H1 (cell line): ENCODE results near the gene LIPJ. TPM values are rescaled to one million over a fixed set of nuclear protein-coding genes. Genes with fewer than 3 reads are reported as not detected.

Source experiments
- ATF3 ChIP-seq: IDR thresholded peaks from 2 replicates; pipeline ENCODE4 v1.6.1; 2011; ENCODE audit warnings: low read depth, mild to moderate bottlenecking, low read length; ENCODE audit not compliant: insufficient read depth
- BACH1 ChIP-seq: IDR thresholded peaks from 2 replicates; pipeline ENCODE4 v1.6.1; 2012; ENCODE audit warnings: low read length, improper control_type of control experiment
- BCL11A ChIP-seq, 2 experiments: IDR thresholded peaks; one replicate each; pipeline ENCODE4 v1.6.1; 2011; ENCODE audit warnings: low read depth in 2 of 2, low read length in 2 of 2, mild to moderate bottlenecking in 2 of 2
- CHD7 ChIP-seq: fragments of 300-600 bp; sonication (generic); IDR thresholded peaks from 2 replicates; pipeline ENCODE4 v1.7.1; 2012; ENCODE audit warnings: low read length, moderate library complexity, mild to moderate bottlenecking, inconsistent platforms; ENCODE audit not compliant: insufficient replicate concordance
- CTCF ChIP-seq, 3 experiments: IDR thresholded peaks; 1 replicate in 2 of 3; 2 replicates in 1 of 3; pipeline versions ENCODE4 v1.5.1 to v1.6.1; 2011; ENCODE audit warnings: low read length in 3 of 3, mild to moderate bottlenecking in 3 of 3, inconsistent platforms in 2 of 3, low read depth in 1 of 3, moderate library complexity in 1 of 3; ENCODE audit not compliant: insufficient read depth in 1 of 3; ENCODE audit errors: control extremely low read depth in 1 of 3
- KDM4A ChIP-seq: IDR thresholded peaks from one replicate; pipeline ENCODE4 v1.7.1; 2012; ENCODE audit warnings: low read depth, mild to moderate bottlenecking, moderate library complexity, low read length, inconsistent platforms; ENCODE audit not compliant: severe bottlenecking
- KDM5A ChIP-seq: fragments of 200-600 bp; IDR thresholded peaks from 2 replicates; pipeline ENCODE4 v1.7.1; 2012; ENCODE audit warnings: mild to moderate bottlenecking, low read length, inconsistent platforms, mixed read lengths
- MAFK ChIP-seq: IDR thresholded peaks from 2 replicates; pipeline ENCODE4 v1.6.1; 2012; ENCODE audit warnings: low read depth, mild to moderate bottlenecking, improper control_type of control experiment, low read length
- polyA plus RNA-seq, 7 experiments: library from polyadenylated mRNA; depleted of rRNA in 3 of 7; stranded (reverse) in 5 of 7; unstranded in 2 of 7; fragments of >200 nt in 5 of 7; fragments of 200-250 nt in 2 of 7; gene quantifications; 1 replicate in 5 of 7; 2 replicates in 1 of 7; 4 replicates in 1 of 7; pipeline versions ENCODE4 v1.2.1 to v1.2.3, GENCODE V29; 2011 to 2013; ENCODE audit warnings: missing spikeins in 2 of 7, mixed read lengths in 2 of 7
- total RNA-seq: library from RNA; stranded (reverse); fragmentation: NEBNext Ultra II Directional; extraction: Animal tissue kit (Norgen Biotek cat#: 25700); gene quantifications from 2 replicates; pipeline ENCODE4 v1.2.1, GENCODE V29; 2021

The LIPJ gene
- total and polyA plus RNA-seq, 2 of the 8 experiments (the other 6 are each of a cell fraction or from before 2014, with no cell fraction given) = not detected

GRCh38 chr10:88642209-88642608, 55.6 kb downstream of the LIPJ start (continued):
- no peak for TF ChIP-seq CHD7
- no peak for TF ChIP-seq BCL11A (IDR thresholded peaks at IDR 0.05; ENCODE audit: low read depth in 2 of 2, low read length in 2 of 2)
- no peak for TF ChIP-seq ATF3
- no peak for TF ChIP-seq BACH1
- no peak for TF ChIP-seq MAFK
- TF ChIP-seq KDM4A = no peak
- TF ChIP-seq CTCF (IDR thresholded peaks at IDR 0.05; ENCODE audit: control extremely low read depth in 1 of 3, insufficient read depth in 1 of 3, low read depth in 1 of 3, low read length in 3 of 3) = no peak
- no peak for TF ChIP-seq KDM5A
